ENCODE results near the gene VAT1L. TPM values are rescaled to one million over a fixed set of nuclear protein-coding genes. Genes with fewer than 3 reads are reported as not detected.

The VAT1L gene
- total RNA-seq, 4 donors from 2014 or later = 0.53 to 2.5 (median 0.92) TPM

DNA sequence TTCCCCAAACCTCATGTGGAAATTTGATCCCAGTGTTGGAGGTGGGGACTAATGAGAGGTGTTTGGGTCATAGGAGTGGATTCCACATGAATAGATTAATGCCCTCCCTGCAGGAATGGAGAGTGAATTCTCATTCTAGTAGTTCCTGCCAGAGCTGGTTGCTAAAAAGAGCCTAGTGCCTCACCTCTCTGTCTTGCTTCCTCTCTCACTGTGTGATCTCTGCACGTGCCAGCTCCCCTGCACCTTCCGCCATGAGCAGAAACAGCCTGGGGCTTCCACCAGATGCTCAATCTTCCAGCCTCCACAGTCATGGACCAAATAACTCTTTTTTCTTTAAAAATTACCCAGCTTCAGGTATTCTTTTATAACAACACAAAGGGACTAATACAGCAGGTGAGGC, 161.1 kb downstream of the VAT1L start:
- TF ChIP-seq CTCF (IDR thresholded peaks at IDR 0.05) (no peak), POLR2A (IDR thresholded peaks at IDR 0.05) (no peak)
- Histone ChIP-seq H3K4me1 (no peaks in the 10 kb centered on the region), H3K4me3 (no peak overlapping the region), H3K27ac (no peak overlapping the region), H3K36me3 (no peaks in the 10 kb centered on the region), H3K9me3 (no peaks in the 10 kb centered on the region), H3K27me3 (no peaks in the 10 kb centered on the region)
- DNase-seq = no peak

- no peak for DNase-seq
- Histone ChIP-seq H3K27me3 (no peaks in the 10 kb centered on the region), H3K4me3 (no peak overlapping the region), H3K9me3 (no peaks in the 10 kb centered on the region), H3K4me1 (no peaks in the 10 kb centered on the region), H3K36me3 (no peaks in the 10 kb centered on the region), H3K27ac (no peak overlapping the region)
- TF ChIP-seq POLR2A (IDR thresholded peaks at IDR 0.05) = no peak
- no peak for TF ChIP-seq CTCF (IDR thresholded peaks at IDR 0.05)
Observed at GRCh38 chr16:77951788-77952187, 163.4 kb downstream of the VAT1L start.

DNA sequence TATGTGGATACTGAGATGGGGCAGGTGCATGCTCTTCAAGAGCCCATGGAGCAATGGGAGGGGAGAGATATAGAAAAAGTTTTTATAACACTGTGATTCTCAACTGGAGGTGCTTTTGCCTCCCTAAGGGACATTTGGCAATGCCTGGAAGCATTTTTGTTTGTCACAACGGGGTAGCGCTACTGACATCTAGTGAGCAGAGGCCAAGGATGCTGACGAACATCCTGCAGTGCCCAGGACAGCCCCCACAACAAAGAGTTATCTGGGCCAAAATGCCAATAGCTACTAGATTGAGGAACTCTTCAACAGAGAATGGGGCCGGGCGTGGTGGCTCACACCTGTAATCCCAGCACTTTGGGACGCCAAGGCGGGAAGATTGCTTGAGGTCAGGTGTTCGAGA, 166.8 kb downstream of the VAT1L start:
- TF ChIP-seq POLR2A (IDR thresholded peaks at IDR 0.05) (no peak), CTCF (IDR thresholded peaks at IDR 0.05) (no peak)
- Histone ChIP-seq H3K9me3 (no peaks in the 10 kb centered on the region), H3K27me3 (no peaks in the 10 kb centered on the region), H3K27ac (no peak overlapping the region), H3K36me3 (no peaks in the 10 kb centered on the region), H3K4me1 (no peaks in the 10 kb centered on the region), H3K4me3 (no peak overlapping the region)
- DNase-seq = no peak

DNA sequence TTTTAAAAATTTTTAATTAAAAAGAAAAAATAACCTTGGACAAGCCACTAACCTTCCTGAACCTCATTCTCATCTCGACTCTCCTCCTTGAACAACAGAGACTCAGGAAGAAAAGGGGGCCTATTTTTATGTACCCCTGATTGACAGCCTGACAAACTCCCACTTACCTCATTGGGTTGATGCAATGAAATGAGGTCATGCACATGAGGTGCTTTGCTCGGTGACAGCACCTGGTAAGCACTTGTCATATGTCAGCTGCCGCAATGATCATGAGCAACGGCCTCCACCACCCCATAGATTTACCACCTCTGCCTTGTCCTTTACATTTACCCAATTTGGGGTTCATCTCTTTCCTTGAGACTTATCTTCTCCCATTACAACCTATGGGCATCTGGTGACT, 167.9 kb downstream of the VAT1L start:
- TF ChIP-seq POLR2A (IDR thresholded peaks at IDR 0.05) (no peak), CTCF (IDR thresholded peaks at IDR 0.05) (no peak)
- H3K27ac ChIP-seq = no peak overlapping the region
- no peaks in the 10 kb centered on the region for H3K4me1 ChIP-seq
- no peaks in the 10 kb centered on the region for H3K36me3 ChIP-seq
- H3K27me3 ChIP-seq = no peaks in the 10 kb centered on the region
- H3K4me3 ChIP-seq = no peak overlapping the region
- DNase-seq = no peak
- no peaks in the 10 kb centered on the region for H3K9me3 ChIP-seq

GRCh38 chr16:77960766-77961165, 172.4 kb downstream of the VAT1L start:
- Histone ChIP-seq H3K27ac (no peak overlapping the region), H3K27me3 (no peaks in the 10 kb centered on the region), H3K36me3 (no peaks in the 10 kb centered on the region), H3K9me3 (no peaks in the 10 kb centered on the region), H3K4me1 (no peaks in the 10 kb centered on the region), H3K4me3 (no peak overlapping the region)
- DNase-seq = no peak
- no peak for TF ChIP-seq POLR2A (IDR thresholded peaks at IDR 0.05)
- no peak for TF ChIP-seq CTCF (IDR thresholded peaks at IDR 0.05)

DNA sequence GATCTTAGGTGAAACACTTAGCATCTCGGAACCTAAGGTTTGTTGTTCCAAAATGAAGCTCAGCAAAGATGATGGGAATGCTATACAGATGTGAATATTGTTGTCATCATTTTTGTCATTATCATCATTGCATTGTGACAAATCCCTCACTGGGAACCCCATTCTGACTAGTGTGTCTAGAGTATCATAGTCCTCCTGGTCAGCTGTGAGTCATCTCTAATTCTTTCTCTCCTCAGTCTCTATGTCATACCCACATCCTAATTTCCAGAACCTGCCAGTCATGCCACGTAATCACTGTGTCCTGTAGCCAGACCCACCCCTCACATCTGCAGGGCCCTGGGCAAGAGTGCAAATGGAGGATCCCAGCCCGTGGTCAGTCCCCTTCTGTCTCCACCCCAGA, 173.4 kb downstream of the VAT1L start:
- no peak for DNase-seq
- Histone ChIP-seq H3K27ac (no peak overlapping the region), H3K4me3 (no peak overlapping the region), H3K36me3 (no peaks in the 10 kb centered on the region), H3K9me3 (no peaks in the 10 kb centered on the region), H3K4me1 (no peaks in the 10 kb centered on the region), H3K27me3 (no peaks in the 10 kb centered on the region)
- TF ChIP-seq CTCF (IDR thresholded peaks at IDR 0.05) = no peak
- no peak for TF ChIP-seq POLR2A (IDR thresholded peaks at IDR 0.05)

Data from Peyer's patch (tissue), 4 donors.